HepG2 (cell line): ENCODE data around the gene MT1G. TPM values are rescaled to one million over a fixed set of nuclear protein-coding genes. Genes with fewer than 3 reads are reported as not detected.

ENCODE experiments used
- ATAC-seq: fragments of 200-7000 bp; cut with Tn5 transposase; 3 replicates; pipeline ENCODE4 v1.9.1; 2020; ENCODE audit warnings: mild to moderate bottlenecking, moderate library complexity
- Bru-seq: library from RNA; stranded (reverse); fragments of 400-500 nt; gene quantifications from one replicate; lab custom pipeline; 2021; lab: Mats Ljungman, UMichigan
- BruChase-seq, 2 experiments: library from RNA; stranded (reverse); fragments of 400-500 nt; gene quantifications; one replicate each; lab custom pipeline; 2021; lab: Mats Ljungman, UMichigan
- BruUV-seq: library from RNA; stranded (reverse); fragments of 400-500 nt; replicated peaks from 2 replicates; lab custom pipeline; 2021; lab: Mats Ljungman, UMichigan
- CTCF ChIA-PET: fragments of 300-600 bp; formaldehyde crosslinking; extraction: SDS; loops from one replicate; lab custom pipeline; 2021; ENCODE audit warnings: low total read pairs, inconsistent platforms, low intra/inter-chr PET ratio; lab: Yijun Ruan, JAX
- POLR2A ChIA-PET: fragments of 350-600 bp; sonication (Branson Sonifier 250); formaldehyde crosslinking; loops from one replicate; lab custom pipeline; 2020; ENCODE audit warnings: antibody characterized with exemption, inconsistent platforms; lab: Yijun Ruan, JAX
- DNase-seq: peaks from one replicate; pipeline ENCODE4 v3.0.0-alpha.2; 2015; ENCODE audit warnings: low spot score
- FAIRE-seq: peaks from 3 replicates; lab custom pipeline; 2011; peaks lifted over from hg19 to GRCh38; lab: Jason Lieb, UNC
- H2AFZ ChIP-seq: one replicate; pipeline ENCODE4 v1.6.1; 2011; ENCODE audit warnings: low read length, inconsistent platforms
- H3K27ac ChIP-seq: fragments of 300-600 bp; 3 replicates; pipeline ENCODE4 v1.8.0; 2011; ENCODE audit warnings: mixed run types, mild to moderate bottlenecking, mixed read lengths, low read length, inconsistent platforms; ENCODE audit not compliant: insufficient read depth; ENCODE audit errors: extremely low read length
- H3K27me3 ChIP-seq, 2 experiments: fragments of 200-600 bp in 1 of 2; 2 replicates in 1 of 2; 3 replicates in 1 of 2; pipeline versions ENCODE4 v1.6.0 to v1.8.0; 2011; ENCODE audit warnings: low read length in 2 of 2, mild to moderate bottlenecking in 2 of 2, moderate library complexity in 2 of 2, inconsistent platforms in 1 of 2; ENCODE audit not compliant: insufficient read depth in 2 of 2, control insufficient read depth in 1 of 2
- H3K36me3 ChIP-seq, 2 experiments: fragments of 200-600 bp in 1 of 2; replicated peaks in 1 of 2; 2 replicates in 1 of 2; 3 replicates in 1 of 2; pipeline versions ENCODE4 v1.5.1 to v1.8.0; 2011; ENCODE audit warnings: low read length in 2 of 2, inconsistent platforms in 1 of 2; ENCODE audit not compliant: insufficient read depth in 2 of 2, control insufficient read depth in 1 of 2
- H3K4me1 ChIP-seq: 2 replicates; pipeline ENCODE4 v1.5.1; 2012; ENCODE audit warnings: low read length, inconsistent platforms; ENCODE audit not compliant: insufficient read depth
- H3K4me2 ChIP-seq: 2 replicates; pipeline ENCODE4 v1.6.0; 2011; ENCODE audit warnings: low read depth, low read length, inconsistent platforms
- H3K4me3 ChIP-seq, 3 experiments: fragments of 200-600 bp in 1 of 3; sonication (generic), shearing (Covaris generic) in 1 of 3; replicated peaks in 1 of 3; 2 replicates each; pipeline ENCODE4 v1.5.1; 2011 to 2016; ENCODE audit warnings: low read length in 3 of 3, inconsistent platforms in 2 of 3, low read depth in 2 of 3, mild to moderate bottlenecking in 2 of 3, control low read depth in 1 of 3, mixed read lengths in 1 of 3; ENCODE audit not compliant: insufficient read depth in 1 of 3
- H3K79me2 ChIP-seq: one replicate; pipeline ENCODE4 v1.6.1; 2011; ENCODE audit warnings: low read length, inconsistent platforms; ENCODE audit not compliant: insufficient read depth
- H3K9ac ChIP-seq: 2 replicates; pipeline ENCODE4 v1.6.0; 2011; ENCODE audit warnings: mild to moderate bottlenecking, low read depth, low read length, inconsistent platforms; ENCODE audit not compliant: insufficient read depth
- H3K9me3 ChIP-seq: 2 replicates; pipeline ENCODE4 v1.5.1; 2012; ENCODE audit warnings: mild to moderate bottlenecking, low read length
- H4K20me1 ChIP-seq: 2 replicates; pipeline ENCODE4 v1.6.0; 2011; ENCODE audit warnings: inconsistent platforms, mild to moderate bottlenecking, low read length, moderate library complexity; ENCODE audit not compliant: insufficient read depth
- CC2D1A ChIP-seq: sonication (generic); formaldehyde crosslinking; IDR thresholded peaks from 2 replicates; pipeline ENCODE4 v1.8.1; 2023; ENCODE audit warnings: mild to moderate bottlenecking, missing genetic modification reagents
- MAF1 ChIP-seq: sonication (generic); formaldehyde crosslinking; IDR thresholded peaks from 2 replicates; pipeline ENCODE4 v1.5.0; 2020; ENCODE audit warnings: missing genetic modification reagents, borderline replicate concordance
- MEF2D ChIP-seq: sonication (generic); formaldehyde crosslinking; IDR thresholded peaks from 2 replicates; pipeline ENCODE4 v1.5.1; 2020; ENCODE audit warnings: mild to moderate bottlenecking, missing genetic modification reagents
- MEIS1 ChIP-seq: sonication (generic); formaldehyde crosslinking; IDR thresholded peaks from 2 replicates; pipeline ENCODE4 v1.9.0; 2021; ENCODE audit warnings: mild to moderate bottlenecking, missing genetic modification reagents, moderate library complexity, borderline replicate concordance
- NONO ChIP-seq, 2 experiments: fragments of 450-650 bp in 1 of 2; sonication (generic) in 1 of 2; formaldehyde crosslinking in 1 of 2; IDR thresholded peaks in 1 of 2; conservative IDR thresholded peaks in 1 of 2; 2 replicates each; pipeline versions ENCODE4 v1.6.1 to v1.8.0; 2017 to 2022; ENCODE audit warnings: mild to moderate bottlenecking in 1 of 2, missing genetic modification reagents in 1 of 2, moderate library complexity in 1 of 2
- PHF21A ChIP-seq: sonication (generic); formaldehyde crosslinking; IDR thresholded peaks from 2 replicates; pipeline ENCODE4 v1.5.0; 2020; ENCODE audit warnings: mild to moderate bottlenecking, missing genetic modification reagents
- RBFOX2 ChIP-seq: fragments of 200-400 bp; formaldehyde crosslinking; IDR thresholded peaks from 2 replicates; pipeline ENCODE4 v1.6.1; 2017; ENCODE audit warnings: low read depth, mild to moderate bottlenecking, low read length
- SOX6 ChIP-seq, 2 experiments: fragments of 450-650 bp in 1 of 2; sonication (generic) in 1 of 2; formaldehyde crosslinking in 1 of 2; IDR thresholded peaks; 2 replicates each; pipeline versions ENCODE4 v1.4.0 to v1.6.1; 2017 to 2020; ENCODE audit warnings: antibody characterized with exemption in 1 of 2, mild to moderate bottlenecking in 1 of 2, missing genetic modification reagents in 1 of 2
- SP4 ChIP-seq: sonication (generic); formaldehyde crosslinking; IDR thresholded peaks from 2 replicates; pipeline ENCODE4 v1.8.1; 2023; ENCODE audit warnings: mild to moderate bottlenecking, missing genetic modification reagents
- ZNF317 ChIP-seq: sonication (generic); formaldehyde crosslinking; IDR thresholded peaks from 2 replicates; pipeline ENCODE4 v1.5.0; 2020; ENCODE audit warnings: mild to moderate bottlenecking, missing genetic modification reagents
- ZNF34 ChIP-seq: sonication (generic); formaldehyde crosslinking; IDR thresholded peaks from 2 replicates; pipeline ENCODE4 v1.4.0; 2020; ENCODE audit warnings: mild to moderate bottlenecking, missing genetic modification reagents, borderline replicate concordance
- ZNF501 ChIP-seq: sonication (generic); formaldehyde crosslinking; IDR thresholded peaks from 2 replicates; pipeline ENCODE4 v1.5.1; 2020; ENCODE audit warnings: mild to moderate bottlenecking, moderate library complexity, missing genetic modification reagents
- WGBS: methylation state at CpG from one replicate; pipeline ENCODE4 v1.1.6; 2017; ENCODE audit warnings: low lambda C conversion rate; 5-methylcytosine and 5-hydroxymethylcytosine counted together
- in situ Hi-C: cut with HindIII; loops from 2 replicates; pipeline ENCODE4 v1.10.0; 2017; ENCODE audit warnings: low pct_unique_long_range_greater_than_20kb; ENCODE audit not compliant: extremely low pct_ligation_motif_present
- intact Hi-C: fragments of 100-400 bp; cut with micrococcal nuclease; formaldehyde crosslinking; loops from one replicate; pipeline ENCODE4 v1.10.0; 2022; ENCODE audit not compliant: unreplicated experiment
- long read RNA-seq, 2 experiments: library from RNA in 1 of 2; library from polyadenylated mRNA in 1 of 2; stranded (forward) in 1 of 2; unstranded in 1 of 2; transcript quantifications; one replicate each; pipeline ENCODE4 v2.0.0, GENCODE V29; 2019 to 2022
- polyA minus RNA-seq, 3 experiments: library from RNA; depleted of rRNA, polyadenylated mRNA; stranded (reverse); fragments of >200 nt; gene quantifications; 2 replicates each; pipeline ENCODE4 v1.2.3, GENCODE V29; 2011; ENCODE audit warnings: low replicate concordance in 1 of 3
- polyA plus RNA-seq, 8 experiments: library from polyadenylated mRNA; depleted of rRNA in 3 of 8; stranded (reverse) in 7 of 8; unstranded in 1 of 8; fragments of >200 nt; fragmentation: Illumina TruSeq in 4 of 8; extraction: Trizol in 4 of 8; gene quantifications; 2 replicates each; pipeline versions ENCODE4 v1.2.1 to v1.2.3, GENCODE V29; 2011 to 2016; ENCODE audit warnings: low read depth in 4 of 8, missing spikeins in 1 of 8, mixed read lengths in 1 of 8; ENCODE audit not compliant: insufficient read depth in 1 of 8
- total RNA-seq, 5 experiments: library from RNA; depleted of rRNA; stranded (reverse); fragments of >200 nt; fragmentation: Illumina TruSeq; extraction: Trizol; gene quantifications; 2 replicates each; pipeline ENCODE4 v1.2.3, GENCODE V29; 2016; ENCODE audit warnings: low read depth in 1 of 5
- TF ChIP-seq, protein P1 (sequence below): sonication (generic); IDR thresholded peaks from 2 replicates; pipeline ENCODE4 v1.6.1; 2016; ENCODE audit warnings: low read depth, borderline replicate concordance
- TF ChIP-seq, protein P2 (sequence below): sonication (generic); formaldehyde crosslinking; IDR thresholded peaks from 2 replicates; pipeline ENCODE4 v1.4.0; 2020; ENCODE audit warnings: missing genetic modification reagents, mild to moderate bottlenecking, borderline replicate concordance

The MT1G gene
- 377 and 511 TPM in 2 replicates for total RNA-seq (2016; rRNA removed; fragmentation: Illumina TruSeq; extraction: Trizol)
- 81.8 and 119 TPM in 2 replicates for total RNA-seq (2016; cell fraction: cytosol; rRNA removed; fragmentation: Illumina TruSeq; extraction: Trizol; ENCODE audit: low read depth)
- total RNA-seq (2016; cell fraction: insoluble cytoplasmic fraction; rRNA removed; fragmentation: Illumina TruSeq; extraction: Trizol): 362 and 548 TPM in 2 replicates
- total RNA-seq (2016; cell fraction: membrane; rRNA removed; fragmentation: Illumina TruSeq; extraction: Trizol): 191 and 213 TPM in 2 replicates
- total RNA-seq (2016; cell fraction: nucleus; rRNA removed; fragmentation: Illumina TruSeq; extraction: Trizol): 142 and 170 TPM in 2 replicates
- 1.1 and 3.6 TPM in 2 replicates for polyA plus RNA-seq (2011; rRNA removed)
- polyA plus RNA-seq (2011; cell fraction: cytosol; rRNA removed): 1.00 and 10.2 TPM in 2 replicates
- 2.0 and 3.1 TPM in 2 replicates for polyA plus RNA-seq (2011; cell fraction: nucleus; rRNA removed)
- polyA plus RNA-seq (2012): 11.3 and 12.1 TPM in 2 replicates
- 179 and 216 TPM in 2 replicates for polyA plus RNA-seq (2016; cell fraction: cytosol; fragmentation: Illumina TruSeq; extraction: Trizol; ENCODE audit: low read depth)
- polyA plus RNA-seq (2016; cell fraction: insoluble cytoplasmic fraction; fragmentation: Illumina TruSeq; extraction: Trizol; ENCODE audit: low read depth): 943 and 977 TPM in 2 replicates
- 335 and 361 TPM in 2 replicates for polyA plus RNA-seq (2016; cell fraction: membrane; fragmentation: Illumina TruSeq; extraction: Trizol; ENCODE audit: low read depth)
- polyA plus RNA-seq (2016; cell fraction: nucleus; fragmentation: Illumina TruSeq; extraction: Trizol; ENCODE audit: insufficient read depth, low read depth): 454 and 473 TPM in 2 replicates
- polyA minus RNA-seq (2011; rRNA and poly(A)+ RNA removed; ENCODE audit: low replicate concordance): 4.1 TPM in 1 of 2 replicates, not detected in the other
- polyA minus RNA-seq (2011; cell fraction: cytosol; rRNA and poly(A)+ RNA removed): 2.0 TPM in 1 of 2 replicates, not detected in the other
- not detected in 2 replicates for polyA minus RNA-seq (2011; cell fraction: nucleus; rRNA and poly(A)+ RNA removed)
- Bru-seq, nascent RNA: percentile 30 among the genes with signal in this experiment
- BruChase-seq, experiment 1, labeled RNA remaining after a 6-hour chase: percentile 23 among the genes with signal in this experiment
- not detected for BruChase-seq, experiment 2, labeled RNA remaining after a 2-hour chase
- long read RNA-seq, experiment 1, transcript MT1G-202 (3 exons, 406 nt): minor isoform, 16 of 78 reads
- long read RNA-seq, experiment 1, transcript MT1G-201 (3 exons, 405 nt): major isoform, 57 of 78 reads
- long read RNA-seq, experiment 1, partial matches to known transcripts: 1 of 78 reads
- long read RNA-seq, experiment 1, other reads (novel, unspliced or antisense): 4 of 78 reads
- long read RNA-seq, experiment 2, transcript MT1G-201 (3 exons, 405 nt): major isoform, 9 of 13 reads
- long read RNA-seq, experiment 2, partial matches to known transcripts: 0 of 13 reads
- long read RNA-seq, experiment 2, other reads (novel, unspliced or antisense): 0 of 13 reads

DNA sequence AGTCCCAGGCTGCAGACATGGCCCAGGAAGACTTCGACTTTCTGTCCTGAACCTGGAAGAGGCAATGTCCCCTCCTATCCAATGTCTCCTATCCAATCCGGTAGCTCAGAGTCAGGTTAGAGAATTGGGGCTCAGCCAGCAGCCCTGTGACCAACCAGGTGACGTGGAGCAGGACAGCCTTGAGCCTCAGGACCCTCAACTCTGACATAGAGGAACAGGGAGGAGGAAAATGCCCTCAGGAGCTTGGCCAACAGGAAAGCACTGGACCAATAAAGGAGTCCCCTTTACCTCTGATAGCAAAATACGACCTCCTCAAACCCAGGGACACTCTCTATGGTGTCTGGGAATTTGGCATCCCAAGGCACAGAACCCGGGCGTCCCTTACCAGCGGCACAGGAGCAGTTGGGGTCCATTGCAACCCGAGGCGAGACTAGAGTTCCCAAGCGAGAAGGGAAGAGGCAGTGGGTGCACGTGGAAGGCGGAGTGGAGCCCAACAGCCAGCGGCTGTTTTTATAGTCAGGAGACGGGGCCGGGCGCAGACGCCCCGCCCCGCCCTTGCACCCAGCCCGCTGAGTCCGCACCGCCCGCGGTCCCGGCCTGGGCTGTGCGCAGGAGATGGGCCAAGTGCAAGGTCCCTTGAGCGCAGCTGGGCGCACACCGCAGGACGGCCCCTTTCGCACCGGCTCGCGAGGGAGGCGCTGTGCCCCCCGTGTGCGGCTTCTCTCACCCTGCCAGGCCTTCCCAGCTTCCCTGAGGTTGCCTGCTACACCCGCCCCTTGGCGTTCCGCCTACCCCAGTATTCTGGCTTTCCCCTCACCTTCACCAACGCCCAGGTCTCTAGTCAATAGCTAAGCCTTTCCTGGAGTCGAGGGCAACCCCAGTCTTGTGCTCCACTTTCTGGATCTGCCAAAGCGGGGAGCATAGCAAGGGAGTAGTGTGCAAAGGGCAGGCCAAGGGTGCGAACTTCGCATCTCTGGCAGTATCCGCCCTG is at the start of gene MT1G:
TSS of gene MT1G (minus strand) at position 485 of the 991 bp plus-strand sequence. CDS start at position 413, 72 bp downstream.
- H3K4me3 ChIP-seq: peak within 1 kb of the TSS; percentile 48 to 58 (median 49); a peak in 5 of 6 replicates
- no peaks in the 10 kb centered on the region for H4K20me1 ChIP-seq
- no peaks in the 10 kb centered on the region for H3K36me3 ChIP-seq
- ChIA-PET POLR2A (interaction anchor here (1.2 to 1.5 kb wide), 2 partner anchors 10 to 61 kb away, joined by 4 to 6 read pairs; partner anchors contain the start of gene MT1F), CTCF (no interaction called here)
- in situ Hi-C loops (no loop called here), intact Hi-C loops (no loop called here)
- no peak within 1 kb of the TSS for H3K27ac ChIP-seq
- WGBS: 8% methylated on average over 17 of the region's 46 CpGs
- ATAC-seq (peak; percentile 96), FAIRE-seq (peak; percentile 81), DNase-seq (peak; percentile 57)
- no peak within 1 kb of the TSS for H3K9ac ChIP-seq
- no peaks in the 10 kb centered on the region for H3K79me2 ChIP-seq
- no peak within 1 kb of the TSS for H2AFZ ChIP-seq
- no peaks in the 10 kb centered on the region for H3K9me3 ChIP-seq
- H3K27me3 ChIP-seq: peaks cover 7 to 40% of the 10 kb centered on the region in 2 experiments
- H3K4me2 ChIP-seq: peak within 1 kb of the TSS; percentile 55
- no TSS peak for BruUV-seq
- peaks cover 27% of the 10 kb centered on the region for H3K4me1 ChIP-seq
- TF ChIP-seq ZNF34 (CRISPR knock-in tag) (peak; percentile 91; the same call in 1 of the 2 replicates), ZNF501 (CRISPR knock-in tag) (peak; percentile 40; the same call in 1 of the 2 replicates), CC2D1A (CRISPR knock-in tag) (no peak), ZNF317 (CRISPR knock-in tag) (no peak), MAF1 (no peak), SOX6 (IDR thresholded peaks at IDR 0.05) (no peak), SOX6 (CRISPR knock-in tag; IDR thresholded peaks at IDR 0.05) (peak; percentile 66), MEIS1 (peak; percentile 71), MEF2D (CRISPR knock-in tag) (no peak), NONO (IDR thresholded peaks at IDR 0.05) (no peak), NONO (CRISPR knock-in tag; conservative IDR thresholded peaks at IDR 0.05) (peak; percentile 70), RBFOX2 (peak; percentile 69), PHF21A (CRISPR knock-in tag) (peak; percentile 93), SP4 (CRISPR knock-in tag) (peak; percentile 30; the same call in 1 of the 2 replicates)
- TF ChIP-seq, protein P1, sequence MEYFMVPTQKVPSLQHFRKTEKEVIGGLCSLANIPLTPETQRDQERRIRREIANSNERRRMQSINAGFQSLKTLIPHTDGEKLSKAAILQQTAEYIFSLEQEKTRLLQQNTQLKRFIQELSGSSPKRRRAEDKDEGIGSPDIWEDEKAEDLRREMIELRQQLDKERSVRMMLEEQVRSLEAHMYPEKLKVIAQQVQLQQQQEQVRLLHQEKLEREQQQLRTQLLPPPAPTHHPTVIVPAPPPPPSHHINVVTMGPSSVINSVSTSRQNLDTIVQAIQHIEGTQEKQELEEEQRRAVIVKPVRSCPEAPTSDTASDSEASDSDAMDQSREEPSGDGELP: peak; percentile 68; the same call in 1 of the 2 replicates
- TF ChIP-seq, protein P2, sequence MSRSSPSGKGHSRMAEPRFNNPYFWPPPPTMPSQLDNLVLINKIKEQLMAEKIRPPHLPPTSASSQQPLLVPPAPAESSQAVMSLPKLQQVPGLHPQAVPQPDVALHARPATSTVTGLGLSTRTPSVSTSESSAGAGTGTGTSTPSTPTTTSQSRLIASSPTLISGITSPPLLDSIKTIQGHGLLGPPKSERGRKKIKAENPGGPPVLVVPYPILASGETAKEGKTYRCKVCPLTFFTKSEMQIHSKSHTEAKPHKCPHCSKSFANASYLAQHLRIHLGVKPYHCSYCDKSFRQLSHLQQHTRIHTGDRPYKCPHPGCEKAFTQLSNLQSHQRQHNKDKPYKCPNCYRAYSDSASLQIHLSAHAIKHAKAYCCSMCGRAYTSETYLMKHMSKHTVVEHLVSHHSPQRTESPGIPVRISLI: 0 out of 2 replicates have a peak, but pooled peaks have one; percentile 28
